H9 (cell line): Measurements from ENCODE around the gene TNIP1. TPM values are rescaled to one million over a fixed set of nuclear protein-coding genes. Genes with fewer than 3 reads are reported as not detected.

Source experiments
- DNase-seq: peaks from one replicate; pipeline ENCODE4 v3.0.0-alpha.2; 2017
- H2AFZ ChIP-seq: one replicate; pipeline ENCODE4 v1.6.1; 2013; ENCODE audit warnings: mild to moderate bottlenecking, low read length, control low read depth, moderate library complexity
- H2AK5ac ChIP-seq: 2 replicates; pipeline ENCODE4 v1.6.1; 2013; ENCODE audit warnings: low read length, control low read depth, mixed read lengths; ENCODE audit not compliant: insufficient read length
- H2BK120ac ChIP-seq: one replicate; pipeline ENCODE4 v1.6.1; 2013; ENCODE audit warnings: low read depth, mild to moderate bottlenecking, low read length, control low read depth, inconsistent platforms; ENCODE audit not compliant: poor library complexity, severe bottlenecking
- H2BK12ac ChIP-seq: 2 replicates; pipeline ENCODE4 v1.6.1; 2013; ENCODE audit warnings: low read length, control low read depth, mixed read lengths, low read depth; ENCODE audit not compliant: insufficient read length
- H2BK15ac ChIP-seq: 2 replicates; pipeline ENCODE4 v1.6.1; 2013; ENCODE audit warnings: low read depth, low read length, control low read depth
- H2BK20ac ChIP-seq: one replicate; pipeline ENCODE4 v1.6.1; 2013; ENCODE audit warnings: low read depth, mild to moderate bottlenecking, low read length, control low read depth, inconsistent platforms; ENCODE audit not compliant: poor library complexity, severe bottlenecking
- H2BK5ac ChIP-seq: 2 replicates; pipeline ENCODE4 v1.6.1; 2013; ENCODE audit warnings: low read length, control low read depth, mixed read lengths; ENCODE audit not compliant: insufficient read length
- H3K14ac ChIP-seq: 2 replicates; pipeline ENCODE4 v1.6.1; 2013; ENCODE audit warnings: low read length, control low read depth; ENCODE audit not compliant: insufficient read depth
- H3K18ac ChIP-seq: 2 replicates; pipeline ENCODE4 v1.6.1; 2013; ENCODE audit warnings: low read depth, mild to moderate bottlenecking, mixed read lengths, low read length, control low read depth; ENCODE audit not compliant: insufficient read length
- H3K23ac ChIP-seq: 2 replicates; pipeline ENCODE4 v1.6.1; 2013; ENCODE audit warnings: low read length, control low read depth, mixed read lengths, low read depth; ENCODE audit not compliant: insufficient read length
- H3K23me2 ChIP-seq: 2 replicates; pipeline ENCODE4 v1.6.1; 2013; ENCODE audit warnings: low read depth, mild to moderate bottlenecking, mixed read lengths, low read length, control low read depth; ENCODE audit not compliant: insufficient read length, poor library complexity, severe bottlenecking
- H3K27ac ChIP-seq: 2 replicates; pipeline ENCODE4 v1.5.1; 2013; ENCODE audit warnings: low read length, control low read depth, mixed read lengths, low read depth; ENCODE audit not compliant: insufficient read length
- H3K27me3 ChIP-seq: 2 replicates; pipeline ENCODE4 v1.6.1; 2013; ENCODE audit warnings: low read length, control low read depth, inconsistent platforms; ENCODE audit not compliant: insufficient read depth
- H3K4ac ChIP-seq: 2 replicates; pipeline ENCODE4 v1.6.1; 2013; ENCODE audit warnings: low read depth, mild to moderate bottlenecking, control low read depth, inconsistent platforms, low read length, moderate library complexity
- H3K4me1 ChIP-seq: 2 replicates; pipeline ENCODE4 v1.6.1; 2013; ENCODE audit warnings: low read length, control low read depth, inconsistent platforms; ENCODE audit not compliant: insufficient read depth
- H3K4me2 ChIP-seq: 2 replicates; pipeline ENCODE4 v1.6.1; 2013; ENCODE audit warnings: low read length, control low read depth, mixed read lengths; ENCODE audit not compliant: insufficient read length, insufficient read depth
- H3K56ac ChIP-seq: 2 replicates; pipeline ENCODE4 v1.6.1; 2013; ENCODE audit warnings: low read depth, mild to moderate bottlenecking, mixed read lengths, low read length, control low read depth; ENCODE audit not compliant: insufficient read length
- H3K79me1 ChIP-seq: 2 replicates; pipeline ENCODE4 v1.6.1; 2013; ENCODE audit warnings: low read depth, mild to moderate bottlenecking, moderate library complexity, low read length, control low read depth, inconsistent platforms; ENCODE audit not compliant: insufficient read depth, poor library complexity, severe bottlenecking
- H3K79me2 ChIP-seq: 2 replicates; pipeline ENCODE4 v1.6.1; 2013; ENCODE audit warnings: low read length, control low read depth, inconsistent platforms; ENCODE audit not compliant: insufficient read depth
- H3K9ac ChIP-seq: 2 replicates; pipeline ENCODE4 v1.6.1; 2013; ENCODE audit warnings: low read length, control low read depth, mixed read lengths; ENCODE audit not compliant: insufficient read length; ENCODE audit errors: extremely low read depth
- H3K9me3 ChIP-seq: one replicate; pipeline ENCODE4 v1.6.1; 2013; ENCODE audit warnings: low read depth, low read length, inconsistent platforms; ENCODE audit not compliant: control insufficient read depth
- H3T11ph ChIP-seq: one replicate; pipeline ENCODE4 v1.6.1; 2013; ENCODE audit warnings: mild to moderate bottlenecking, low read length, control low read depth, inconsistent platforms
- H4K20me1 ChIP-seq: one replicate; pipeline ENCODE4 v1.6.1; 2013; ENCODE audit not compliant: control insufficient read depth, insufficient read length, insufficient read depth
- H4K5ac ChIP-seq: 2 replicates; pipeline ENCODE4 v1.6.1; 2013; ENCODE audit warnings: low read depth, mild to moderate bottlenecking, mixed read lengths, low read length, control low read depth; ENCODE audit not compliant: insufficient read length
- H4K8ac ChIP-seq: replicated peaks from 2 replicates; pipeline ENCODE4 v1.6.1; 2013; ENCODE audit warnings: low read length, control low read depth, mixed read lengths, low read depth; ENCODE audit not compliant: insufficient read length
- H4K91ac ChIP-seq: 2 replicates; pipeline ENCODE4 v1.6.1; 2013; ENCODE audit warnings: low read depth, mild to moderate bottlenecking, moderate library complexity, mixed read lengths, low read length, control low read depth; ENCODE audit not compliant: insufficient read length
- H3K27ac Mint-ChIP-seq, 3 experiments: 2 replicates in 2 of 3; 3 replicates in 1 of 3; pipeline ENCODE4 v1.8.0; 2020 to 2021; ENCODE audit warnings: mixed read lengths in 3 of 3, mild to moderate bottlenecking in 1 of 3, moderate library complexity in 1 of 3
- H3K27me3 Mint-ChIP-seq: 2 replicates; pipeline ENCODE4 v1.8.0; 2021; ENCODE audit warnings: low read depth, mild to moderate bottlenecking, moderate library complexity, mixed read lengths
- H3K36me3 Mint-ChIP-seq, 3 experiments: 2 replicates in 2 of 3; 3 replicates in 1 of 3; pipeline ENCODE4 v1.8.0; 2020 to 2021; ENCODE audit warnings: low read depth in 3 of 3, mixed read lengths in 3 of 3; ENCODE audit not compliant: insufficient read depth in 1 of 3
- H3K4me1 Mint-ChIP-seq, 2 experiments: 2 replicates each; pipeline ENCODE4 v1.8.0; 2020; ENCODE audit warnings: mixed read lengths in 2 of 2
- H3K4me3 Mint-ChIP-seq, 2 experiments: 2 replicates in 1 of 2; 3 replicates in 1 of 2; pipeline ENCODE4 v1.8.0; 2020 to 2021; ENCODE audit warnings: mild to moderate bottlenecking in 2 of 2, mixed read lengths in 2 of 2, moderate library complexity in 1 of 2
- H3K9me3 Mint-ChIP-seq, 2 experiments: 2 replicates in 1 of 2; 3 replicates in 1 of 2; pipeline ENCODE4 v1.8.0; 2020; ENCODE audit warnings: mild to moderate bottlenecking in 2 of 2, mixed read lengths in 2 of 2, moderate library complexity in 1 of 2
- CTCF ChIP-seq: fragments of 200-600 bp; sonication (generic); conservative IDR thresholded peaks from 3 replicates; pipeline ENCODE4 v1.8.0; 2021; ENCODE audit warnings: antibody characterized with exemption, mild to moderate bottlenecking
- WGBS: extraction: QIAGEN DNeasy Blood & Tissue Kit; methylation state at CpG from one replicate; pipeline ENCODE4 v1.1.7; 2013; ENCODE audit warnings: missing lambda C conversion rate, low lambda C conversion rate, mixed read lengths; ENCODE audit not compliant: insufficient read length; ENCODE audit errors: extremely low coverage; 5-methylcytosine and 5-hydroxymethylcytosine counted together
- total RNA-seq: library from RNA; stranded (reverse); gene quantifications from 2 replicates; pipeline ENCODE4 v1.2.1, GENCODE V29; 2021

TNIP1 gene
- total RNA-seq, 1 experiment from 2014 or later = 40.8 TPM

GRCh38 chr5:151008210-151008491 is 72.7 kb downstream of the TNIP1 start:
- no peak overlapping the region for H3T11ph ChIP-seq
- H2BK5ac ChIP-seq = no peak overlapping the region
- no peak overlapping the region for H2BK20ac ChIP-seq
- H2BK120ac ChIP-seq = no peak overlapping the region
- H3K18ac ChIP-seq = no peak overlapping the region
- no peaks in the 10 kb centered on the region for H3K4me1 ChIP-seq
- no peak overlapping the region for H4K91ac ChIP-seq
- no peaks in the 10 kb centered on the region for H3K9me3 Mint-ChIP-seq
- no peak overlapping the region for H3K56ac ChIP-seq
- no peak overlapping the region for H3K27ac ChIP-seq
- no peak overlapping the region for H2AK5ac ChIP-seq
- no peaks in the 10 kb centered on the region for H3K79me2 ChIP-seq
- no peak overlapping the region for H2BK15ac ChIP-seq
- no peak overlapping the region for H3K9ac ChIP-seq
- H4K8ac ChIP-seq = no peak overlapping the region
- no peak overlapping the region for H2BK12ac ChIP-seq
- no peak overlapping the region for H3K23ac ChIP-seq
- no peaks in the 10 kb centered on the region; a peak in 1 of 7 replicates for H3K36me3 Mint-ChIP-seq
- WGBS = no CpG with 5 or more reads among the region's 2 CpGs
- H3K27ac Mint-ChIP-seq = no peak overlapping the region
- no peak overlapping the region for H2AFZ ChIP-seq
- H4K5ac ChIP-seq = no peak overlapping the region
- TF ChIP-seq CTCF = no peak
- no peak overlapping the region for H3K4ac ChIP-seq
- no peaks in the 10 kb centered on the region for H3K79me1 ChIP-seq
- no peaks in the 10 kb centered on the region for H3K27me3 ChIP-seq
- H3K14ac ChIP-seq = no peak overlapping the region
- no peak for DNase-seq
- no peaks in the 10 kb centered on the region for H3K23me2 ChIP-seq
- no peaks in the 10 kb centered on the region for H3K9me3 ChIP-seq
- H4K20me1 ChIP-seq = no peaks in the 10 kb centered on the region
- no peak overlapping the region for H3K4me2 ChIP-seq
- H3K27me3 Mint-ChIP-seq = peaks cover 16% of the 10 kb centered on the region
- H3K4me1 Mint-ChIP-seq = no peaks in the 10 kb centered on the region
- H3K4me3 Mint-ChIP-seq = no peak overlapping the region
